ENCODE measurements around the gene GP1BA.
A peak's percentile ranks its signal among the peaks of the same experiment; 100 is the strongest.
"Not testable (repeated sequence)": the region's sequence is repeated elsewhere in the genome, so short reads cannot be mapped to it uniquely, and the experiment has no call there.

Gene GP1BA

DNA sequence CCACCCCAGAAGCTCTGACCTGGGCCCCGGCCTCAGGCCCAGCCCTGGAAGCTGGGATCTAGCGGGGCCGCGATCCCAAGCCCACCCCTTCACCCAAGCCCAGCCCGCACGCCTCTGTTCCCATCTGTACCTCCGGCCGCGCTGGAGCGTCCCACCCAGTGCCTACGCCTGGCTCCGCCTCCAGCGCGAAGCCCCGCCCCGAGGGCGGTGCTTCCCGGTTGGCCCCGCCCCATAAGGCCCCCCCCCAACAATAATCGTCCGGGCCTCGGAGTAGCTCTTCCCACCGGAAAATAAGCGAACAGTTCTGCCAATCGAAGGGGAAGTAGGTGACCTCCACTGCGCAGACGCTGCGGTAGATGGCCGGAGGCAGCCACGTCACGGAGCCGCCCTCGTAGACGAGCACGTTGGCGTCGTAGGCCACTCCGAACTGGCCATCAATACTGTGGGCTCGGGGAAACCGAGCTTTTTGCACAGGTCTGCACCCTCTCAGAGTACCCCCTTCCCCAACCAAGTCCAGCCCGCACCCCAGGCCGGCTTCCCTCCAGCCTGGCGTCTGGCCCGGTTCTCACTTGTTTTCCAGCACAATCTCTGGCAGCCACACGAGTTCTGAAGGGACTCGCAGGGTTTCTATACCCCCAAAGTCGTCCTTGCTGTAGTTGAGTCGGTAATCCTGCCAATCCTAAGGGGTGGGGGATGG is 30.3 kb upstream of the GP1BA start:
- no peak for DNase-seq (ENCODE audit: low read depth)

GRCh38 chr17:4902540-4902939 is 29.5 kb upstream of the GP1BA start:
- DNase-seq (ENCODE audit: low read depth) = no peak

DNA sequence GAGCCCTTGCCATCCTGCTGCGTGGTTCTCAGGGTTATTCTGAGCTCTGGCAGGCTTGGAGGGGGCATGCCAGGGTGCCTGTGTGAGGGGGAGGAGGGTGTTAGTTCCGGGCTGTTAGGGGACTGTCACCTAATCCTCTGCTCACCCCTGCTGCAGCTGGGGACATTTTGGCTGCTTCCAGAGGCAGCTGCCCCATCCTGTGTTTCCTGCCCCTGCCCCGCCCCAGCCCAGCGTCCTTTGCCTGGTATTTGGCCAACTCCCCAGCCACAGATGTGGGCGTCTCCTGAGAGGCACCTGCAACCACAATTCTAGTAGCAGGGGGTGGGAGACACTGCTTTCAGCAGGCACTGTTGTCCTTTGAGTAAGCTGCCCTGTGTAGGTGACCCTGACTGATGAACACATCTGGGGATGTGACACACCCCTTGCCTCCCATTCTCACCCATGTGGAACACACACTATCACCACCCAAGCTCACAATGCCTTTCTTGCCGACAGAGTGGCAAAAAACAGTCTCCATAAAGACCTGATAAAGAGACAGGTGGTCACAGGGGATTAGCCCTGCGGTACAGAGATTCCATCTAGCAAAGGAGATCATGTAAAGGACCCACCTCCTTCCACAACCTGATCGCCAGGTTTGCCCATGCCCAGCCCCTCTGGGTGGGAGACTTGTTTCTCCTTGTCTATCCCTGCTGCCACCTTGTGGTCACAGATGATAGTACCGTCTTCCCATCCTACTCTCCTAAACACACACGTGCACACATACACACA is 28.8 kb upstream of the GP1BA start, which contains the start of gene CHRNE:
CHRNE (minus strand) TSS at position 48 of the 768 bp plus-strand sequence; CDS start at position 13, 35 bp downstream.
- peak; percentile 62 for DNase-seq (ENCODE audit: low read depth)

DNA sequence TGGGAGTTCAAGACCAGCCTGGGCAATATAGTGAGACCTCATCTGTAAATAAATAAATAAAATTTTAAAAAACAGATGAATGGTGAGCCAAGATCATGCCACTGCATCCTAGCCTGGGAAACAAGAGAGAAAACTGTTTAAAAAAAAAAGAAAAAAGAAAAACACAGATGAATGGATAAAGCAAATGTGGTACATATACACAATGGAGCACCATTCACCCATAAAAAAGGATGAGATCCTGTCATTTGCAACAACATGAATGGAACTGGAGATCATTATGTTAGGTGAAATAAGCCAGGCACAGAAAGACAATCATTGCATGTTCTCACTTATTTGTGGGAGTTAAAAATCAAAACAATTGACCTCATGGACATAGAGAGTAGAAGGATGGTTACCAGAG is 25.4 kb upstream of the GP1BA start:
- DNase-seq (ENCODE audit: low read depth) = not testable (repeated sequence)

- DNase-seq (ENCODE audit: low read depth) = no peak
These were observed 23.8 kb upstream of the GP1BA start for GRCh38 chr17:4908301-4908700.

- peak; percentile 40 for DNase-seq (ENCODE audit: low read depth)
These were observed 23.2 kb upstream of the GP1BA start for GRCh38 chr17:4908711-4909496.

GRCh38 chr17:4913994-4914393 is 18.1 kb upstream of the GP1BA start:
- no peak for DNase-seq (ENCODE audit: low read depth)

- DNase-seq (ENCODE audit: low read depth) = not testable (repeated sequence)
These were observed 17.5 kb upstream of the GP1BA start for GRCh38 chr17:4914551-4914950.

DNA sequence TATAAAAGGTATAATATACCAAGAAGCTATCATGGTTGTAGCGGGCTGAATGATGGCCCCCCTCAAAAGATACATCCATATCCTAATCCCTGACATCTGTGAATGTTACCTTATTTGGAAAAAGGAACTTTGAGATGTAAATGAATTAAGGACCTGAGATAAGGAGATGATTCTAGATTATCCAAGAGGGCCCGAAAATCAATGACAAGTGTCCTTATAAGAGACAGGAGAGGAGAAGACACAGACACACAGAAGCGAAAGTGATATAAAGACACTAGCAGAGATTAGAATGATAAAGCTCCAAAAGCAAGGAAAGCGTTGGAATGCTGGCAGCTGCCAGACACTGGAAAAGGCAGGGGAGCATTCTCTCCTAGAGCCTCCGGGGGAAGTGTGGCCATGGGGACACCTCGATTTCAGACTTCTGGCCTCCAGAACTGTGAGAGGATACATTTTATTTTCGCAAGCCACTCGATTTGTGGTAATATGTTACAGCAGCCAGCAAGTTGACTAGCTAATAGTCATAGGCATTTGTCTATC is 12.5 kb upstream of the GP1BA start:
- no peak for DNase-seq (ENCODE audit: low read depth)

DNA sequence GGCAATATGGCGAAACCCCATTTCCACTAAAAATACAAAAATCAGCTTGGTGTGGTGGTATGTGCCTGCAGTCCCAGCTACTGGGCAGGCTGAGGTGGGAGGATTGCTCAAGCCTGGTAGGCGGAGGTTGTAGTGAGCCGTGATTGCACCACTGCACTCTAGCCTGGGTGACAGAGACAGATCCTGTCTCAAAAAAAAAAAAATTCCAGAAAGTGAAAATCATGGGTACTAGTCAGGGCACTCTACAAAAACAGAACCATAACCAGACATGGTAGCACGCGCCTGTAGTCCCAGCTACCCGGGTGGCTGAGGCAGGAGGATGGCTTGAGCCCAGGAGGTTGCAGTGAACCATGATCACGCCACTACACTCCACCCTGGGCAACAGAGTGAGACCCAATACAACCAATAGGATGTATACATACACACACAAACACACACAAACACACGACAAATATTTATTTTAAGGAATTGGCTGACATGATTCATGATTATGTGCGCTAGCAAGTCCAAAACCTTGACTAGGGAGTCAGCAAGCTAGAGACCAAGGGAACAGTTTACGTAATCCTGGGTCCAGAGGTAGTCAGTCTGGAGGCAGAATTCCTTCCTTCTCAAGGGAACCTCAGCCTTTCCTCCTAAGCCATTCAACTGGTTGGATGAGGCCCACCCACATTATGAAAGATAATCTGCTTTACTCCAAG is 11.6 kb upstream of the GP1BA start:
- no peak for DNase-seq (ENCODE audit: low read depth)

DNA sequence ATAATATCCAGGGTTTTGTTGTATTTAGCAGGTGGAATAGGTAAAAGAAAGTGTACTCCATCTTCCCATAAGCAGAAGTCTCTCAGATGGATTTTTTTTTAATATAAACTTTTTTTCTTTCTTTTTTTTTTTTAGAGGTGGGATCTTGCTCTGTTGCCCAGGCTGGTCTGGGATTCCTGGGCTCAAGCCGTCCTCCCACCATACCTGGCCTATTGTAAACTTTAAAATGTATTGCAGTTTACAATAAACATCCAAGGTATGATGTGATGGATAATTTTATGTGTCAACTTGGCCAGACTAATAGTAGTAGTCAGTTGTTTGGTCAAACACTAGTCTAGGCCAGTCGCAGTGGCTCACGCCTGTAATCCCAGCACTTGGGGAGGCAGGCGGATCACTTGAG is 10.8 kb upstream of the GP1BA start:
- no peak for DNase-seq (ENCODE audit: low read depth)

- not testable (repeated sequence) for DNase-seq (ENCODE audit: low read depth)
These were observed 5.3 kb upstream of the GP1BA start for GRCh38 chr17:4926577-4927335.

DNA sequence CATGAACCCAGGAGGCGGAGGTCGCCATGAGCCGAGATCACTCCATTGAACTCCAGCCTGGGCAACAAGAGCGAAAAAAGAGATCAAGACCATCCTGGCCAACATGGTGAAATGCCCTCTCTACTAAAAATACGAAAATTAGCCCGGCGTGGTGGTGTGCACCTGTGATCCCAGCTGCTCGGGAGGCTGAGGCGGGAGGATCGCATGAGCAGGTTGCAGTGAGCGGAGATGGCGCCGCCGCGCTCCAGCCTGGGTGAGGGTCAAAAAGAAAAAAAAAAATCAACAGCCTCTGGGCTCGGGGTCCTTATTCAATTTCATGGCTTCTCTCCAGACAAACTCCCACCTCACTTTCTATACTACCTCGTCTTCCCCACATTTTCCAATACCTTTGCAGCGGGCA is 3.2 kb upstream of the GP1BA start:
- no peak for DNase-seq (ENCODE audit: low read depth)

- no peak for DNase-seq (ENCODE audit: low read depth)
These were observed 679 bp downstream of the GP1BA start for GRCh38 chr17:4932756-4933155.

DNA sequence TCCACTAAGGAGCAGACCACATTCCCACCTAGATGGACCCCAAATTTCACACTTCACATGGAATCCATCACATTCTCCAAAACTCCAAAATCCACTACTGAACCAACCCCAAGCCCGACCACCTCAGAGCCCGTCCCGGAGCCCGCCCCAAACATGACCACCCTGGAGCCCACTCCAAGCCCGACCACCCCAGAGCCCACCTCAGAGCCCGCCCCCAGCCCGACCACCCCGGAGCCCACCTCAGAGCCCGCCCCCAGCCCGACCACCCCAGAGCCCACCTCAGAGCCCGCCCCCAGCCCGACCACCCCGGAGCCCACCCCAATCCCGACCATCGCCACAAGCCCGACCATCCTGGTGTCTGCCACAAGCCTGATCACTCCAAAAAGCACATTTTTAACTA is 1.6 kb downstream of the GP1BA start:
- DNase-seq (ENCODE audit: low read depth) = no peak

DNA sequence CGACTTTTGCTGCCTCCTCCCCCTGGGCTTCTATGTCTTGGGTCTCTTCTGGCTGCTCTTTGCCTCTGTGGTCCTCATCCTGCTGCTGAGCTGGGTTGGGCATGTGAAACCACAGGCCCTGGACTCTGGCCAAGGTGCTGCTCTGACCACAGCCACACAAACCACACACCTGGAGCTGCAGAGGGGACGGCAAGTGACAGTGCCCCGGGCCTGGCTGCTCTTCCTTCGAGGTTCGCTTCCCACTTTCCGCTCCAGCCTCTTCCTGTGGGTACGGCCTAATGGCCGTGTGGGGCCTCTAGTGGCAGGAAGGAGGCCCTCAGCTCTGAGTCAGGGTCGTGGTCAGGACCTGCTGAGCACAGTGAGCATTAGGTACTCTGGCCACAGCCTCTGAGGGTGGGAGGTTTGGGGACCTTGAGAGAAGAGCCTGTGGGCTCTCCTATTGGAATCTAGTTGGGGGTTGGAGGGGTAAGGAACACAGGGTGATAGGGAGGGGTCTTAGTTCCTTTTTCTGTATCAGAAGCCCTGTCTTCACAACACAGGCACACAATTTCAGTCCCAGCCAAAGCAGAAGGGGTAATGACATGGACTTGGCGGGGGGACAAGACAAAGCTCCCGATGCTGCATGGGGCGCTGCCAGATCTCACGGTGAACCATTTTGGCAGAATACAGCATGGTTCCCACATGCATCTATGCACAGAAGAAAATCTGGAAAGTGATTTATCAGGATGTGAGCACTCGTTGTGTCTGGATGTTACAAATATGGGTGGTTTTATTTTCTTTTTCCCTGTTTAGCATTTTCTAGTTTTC is 2.3 kb downstream of the GP1BA start:
- no peak for DNase-seq (ENCODE audit: low read depth)

DNA sequence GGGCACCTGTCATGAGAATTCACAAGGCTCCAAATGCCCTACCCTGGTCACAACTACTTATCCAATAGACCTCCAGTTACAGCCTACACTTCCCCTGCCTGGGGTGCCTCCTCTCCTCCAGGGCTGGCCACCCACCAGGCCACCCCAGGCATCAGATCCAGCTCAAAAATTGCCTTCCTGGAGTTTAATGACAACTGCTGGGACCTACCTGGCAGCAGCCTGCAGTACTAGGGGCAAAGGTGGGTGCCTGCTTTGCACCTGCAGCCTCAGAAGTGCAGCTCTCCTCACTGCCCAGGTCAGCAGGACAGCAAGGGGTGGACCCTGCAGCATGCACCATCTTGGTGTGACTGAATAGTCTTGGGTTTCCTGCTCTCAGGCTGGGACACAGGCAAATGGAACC is 3.6 kb downstream of the GP1BA start:
- DNase-seq (ENCODE audit: low read depth) = no peak

DNA sequence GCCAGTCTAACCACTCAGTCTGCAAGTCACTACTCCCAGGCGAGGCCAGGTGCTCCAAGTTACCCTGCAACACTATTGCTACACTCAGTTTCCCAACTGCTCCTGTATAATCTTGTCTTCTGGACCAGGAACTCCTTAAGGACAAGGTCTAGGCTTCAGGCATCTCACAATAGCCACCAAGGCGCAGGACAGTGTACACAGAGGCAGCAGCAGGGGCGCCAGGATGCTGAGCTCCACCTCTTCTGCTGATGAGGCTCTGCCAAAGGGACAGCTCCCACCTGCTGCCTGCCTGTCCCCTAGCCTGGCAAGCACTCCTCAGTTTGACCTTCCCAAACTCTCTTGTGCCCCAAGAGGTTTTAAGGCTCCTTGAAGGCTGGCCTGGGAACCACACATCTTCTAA is 4.4 kb downstream of the GP1BA start:
- no peak for DNase-seq (ENCODE audit: low read depth)

DNA sequence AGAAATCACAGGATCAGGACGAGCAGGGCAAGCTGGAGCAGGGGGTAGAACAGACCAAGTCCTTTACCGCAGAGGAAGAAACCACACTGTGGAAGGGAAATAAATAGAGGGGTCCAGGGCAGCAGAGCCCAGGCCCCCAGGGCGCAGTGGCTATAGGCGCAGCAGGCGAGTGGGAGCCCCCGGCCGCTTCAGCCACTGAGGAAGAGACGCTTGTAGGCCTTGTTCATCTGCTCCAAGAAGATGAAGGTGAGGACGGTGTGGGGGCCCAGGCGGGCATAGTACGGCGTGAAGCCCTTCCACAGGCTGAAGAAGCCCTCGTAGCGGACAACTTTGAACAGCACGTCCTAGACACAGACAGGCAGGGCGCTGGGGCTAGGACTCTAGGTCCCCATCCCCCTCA is 5.5 kb downstream of the GP1BA start:
- DNase-seq (ENCODE audit: low read depth) = no peak

GRCh38 chr17:4938069-4938491 is 6.0 kb downstream of the GP1BA start:
- DNase-seq (ENCODE audit: low read depth) = no peak
